Muscle of arm (tissue), 14 donors: ENCODE data around the gene NUP210L. TPM values are rescaled to one million over a fixed set of nuclear protein-coding genes. Genes with fewer than 3 reads are reported as not detected.

ENCODE experiments used
- DNase-seq: peaks from one replicate; pipeline ENCODE4 v3.0.0-alpha.2; 2013
- long read RNA-seq, 11 donors: transcript quantifications; one replicate each; lab custom pipeline, GENCODE V29; 2026
- polyA plus RNA-seq, 12 donors: library from polyadenylated mRNA; unstranded; fragments of 120-200 nt; gene quantifications; one replicate each; pipeline ENCODE4 v1.2.1, GENCODE V29; 2013; ENCODE audit not compliant: insufficient read length in 12 of 12

Gene NUP210L
- polyA plus RNA-seq: under 1 TPM in 3 of 12 donors, not detected in 9; 0.08 to 0.12 (median 0.11) TPM
- long read RNA-seq, donor 1: 0 reads
- long read RNA-seq, donor 2: 0 reads
- long read RNA-seq, donor 3: 0 reads
- long read RNA-seq, donor 4: 0 reads
- long read RNA-seq, donor 5: 0 reads
- long read RNA-seq, donor 6: 0 reads
- long read RNA-seq, donor 7: 0 reads
- long read RNA-seq, donor 8: 0 reads
- long read RNA-seq, donor 9: 0 reads
- long read RNA-seq, donor 10: 0 reads
- long read RNA-seq, donor 11: 0 reads

- peak; percentile 15 for DNase-seq
Measured at GRCh38 chr1:154154534-154155191, at the start of gene NUP210L. Gene NUP210L (minus strand): TSS chr1:154155073.

GRCh38 chr1:154199563-154199879 is 44.6 kb upstream of the NUP210L start:
- DNase-seq: no peak

GRCh38 chr1:154198756-154199562 is 44.1 kb upstream of the NUP210L start:
- DNase-seq: peak; percentile 68

- no peak for DNase-seq
Measured at GRCh38 chr1:154193821-154194220, 38.9 kb upstream of the NUP210L start.

- DNase-seq: no peak
Measured at GRCh38 chr1:154192476-154192875, 37.6 kb upstream of the NUP210L start.

GRCh38 chr1:154191990-154192461 is 37.2 kb upstream of the NUP210L start, which contains the start of gene TPM3:
Gene TPM3 (minus strand): TSS chr1:154192100. CDS start chr1:154192018, 82 bp downstream.
- DNase-seq: no peak

- no peak for DNase-seq
Measured at GRCh38 chr1:154190550-154190949, 35.7 kb upstream of the NUP210L start.

- DNase-seq: no peak
Measured at GRCh38 chr1:154186852-154187501, 32.1 kb upstream of the NUP210L start.

- no peak for DNase-seq
Measured at GRCh38 chr1:154186177-154186576, 31.3 kb upstream of the NUP210L start.

- DNase-seq: peak; percentile 94
Measured at GRCh38 chr1:154183046-154183915, 28.4 kb upstream of the NUP210L start.

- peak; percentile 61 for DNase-seq
Measured at GRCh38 chr1:154182344-154183045, 27.6 kb upstream of the NUP210L start.

GRCh38 chr1:154181944-154182343 is 27.1 kb upstream of the NUP210L start:
- no peak for DNase-seq

GRCh38 chr1:154179946-154180687 is 25.2 kb upstream of the NUP210L start:
- DNase-seq: no peak

GRCh38 chr1:154178911-154179811 is 24.3 kb upstream of the NUP210L start:
- no peak for DNase-seq

GRCh38 chr1:154178013-154178412 is 23.1 kb upstream of the NUP210L start:
- DNase-seq: no peak

- peak; percentile 50 for DNase-seq
Measured at GRCh38 chr1:154176337-154176736, 21.5 kb upstream of the NUP210L start.

GRCh38 chr1:154174654-154175053 is 19.8 kb upstream of the NUP210L start:
- DNase-seq: no peak

- no peak for DNase-seq
Measured at GRCh38 chr1:154171880-154172279, 17.0 kb upstream of the NUP210L start.

GRCh38 chr1:154171223-154171583 is 16.3 kb upstream of the NUP210L start:
- no peak for DNase-seq
